CD8-positive, alpha-beta memory T cell (primary cell): Measurements from ENCODE around the gene TREM1. TPM values are rescaled to one million over a fixed set of nuclear protein-coding genes. Genes with fewer than 3 reads are reported as not detected.

Experiments
- CTCF ChIA-PET: fragments of 350-600 bp; sonication (Branson Sonifier 250); formaldehyde crosslinking; loops from one replicate; lab custom pipeline; 2021; ENCODE audit warnings: antibody characterized with exemption; lab: Charles Lee
- POLR2A ChIA-PET: fragments of 350-600 bp; sonication (Branson Sonifier 250); formaldehyde crosslinking; loops from one replicate; lab custom pipeline; 2021; ENCODE audit warnings: antibody characterized with exemption; lab: Charles Lee
- DNase-seq, 5 donors: peaks; one replicate each; pipeline versions ENCODE4 v3.0.0 to v3.0.0-alpha.2; 2020 to 2022; ENCODE audit warnings: mixed read lengths in 1 of 5
- H3K27ac ChIP-seq: one replicate; pipeline ENCODE4 v1.7.0; 2013; ENCODE audit warnings: low read depth, mild to moderate bottlenecking, low read length, moderate library complexity
- H3K27me3 ChIP-seq: 2 replicates; pipeline ENCODE4 v1.7.0; 2013; ENCODE audit warnings: low read length, mild to moderate bottlenecking; ENCODE audit not compliant: insufficient read depth, poor library complexity, severe bottlenecking
- H3K36me3 ChIP-seq: 2 replicates; pipeline ENCODE4 v1.7.0; 2013; ENCODE audit warnings: mild to moderate bottlenecking, low read length, moderate library complexity; ENCODE audit not compliant: insufficient read depth
- H3K4me1 ChIP-seq: 2 replicates; pipeline ENCODE4 v1.7.0; 2013; ENCODE audit warnings: mild to moderate bottlenecking, low read length, moderate library complexity; ENCODE audit not compliant: insufficient read depth
- H3K4me3 ChIP-seq: 2 replicates; pipeline ENCODE4 v1.7.0; 2013; ENCODE audit warnings: mild to moderate bottlenecking, low read length
- H3K9me3 ChIP-seq: 2 replicates; pipeline ENCODE4 v1.7.0; 2013; ENCODE audit warnings: mild to moderate bottlenecking, low read length
- H3K27ac Mint-ChIP-seq, 8 donors: one replicate each; pipeline ENCODE4 v1.8.0; 2020 to 2021; ENCODE audit warnings: mixed read lengths in 8 of 8, mild to moderate bottlenecking in 6 of 8, inconsistent platforms in 3 of 8, moderate library complexity in 3 of 8
- H3K27me3 Mint-ChIP-seq, 2 donors: one replicate each; pipeline ENCODE4 v1.8.0; 2020 to 2021; ENCODE audit warnings: mixed read lengths in 2 of 2, mild to moderate bottlenecking in 1 of 2, moderate library complexity in 1 of 2
- H3K36me3 Mint-ChIP-seq, 3 donors: one replicate each; pipeline ENCODE4 v1.8.0; 2020 to 2021; ENCODE audit warnings: mixed read lengths in 3 of 3, inconsistent platforms in 1 of 3, mild to moderate bottlenecking in 1 of 3
- H3K4me1 Mint-ChIP-seq, 3 donors: one replicate each; pipeline ENCODE4 v1.8.0; 2020 to 2021; ENCODE audit warnings: mixed read lengths in 3 of 3, inconsistent platforms in 1 of 3, mild to moderate bottlenecking in 1 of 3
- H3K4me3 Mint-ChIP-seq, 7 donors: one replicate each; pipeline ENCODE4 v1.8.0; 2020 to 2021; ENCODE audit warnings: mixed read lengths in 7 of 7, mild to moderate bottlenecking in 6 of 7, moderate library complexity in 4 of 7, inconsistent platforms in 2 of 7
- H3K9me3 Mint-ChIP-seq, 5 donors: one replicate each; pipeline ENCODE4 v1.8.0; 2020 to 2022; ENCODE audit warnings: mixed read lengths in 5 of 5, mild to moderate bottlenecking in 3 of 5, moderate library complexity in 2 of 5, inconsistent platforms in 1 of 5
- polyA plus RNA-seq: library from polyadenylated mRNA; unstranded; fragments of 300-500 nt; fragmentation: Illumina TruSeq; gene quantifications from one replicate; pipeline ENCODE4 v1.2.3, GENCODE V29; 2021
- total RNA-seq, 2 experiments: library from RNA; stranded (reverse); gene quantifications; one replicate each; pipeline ENCODE4 v1.2.3, GENCODE V29; 2021

TREM1 gene
- total and polyA plus RNA-seq, 3 experiments from 2014 or later = not detected

GRCh38 chr6:41237128-41237527, 49.4 kb downstream of the TREM1 start:
- ChIA-PET POLR2A (no interaction called here), CTCF (no interaction called here)
- peaks cover 9 to 46% of the 10 kb centered on the region in 2 donors for H3K27me3 Mint-ChIP-seq
- no peak for DNase-seq
- peaks cover 0 to 6% (median 5%) of the 10 kb centered on the region in 3 donors for H3K4me1 Mint-ChIP-seq
- Histone ChIP-seq H3K4me1 (no peaks in the 10 kb centered on the region), H3K4me3 (no peak overlapping the region), H3K27me3 (peaks cover 7% of the 10 kb centered on the region), H3K27ac (no peak overlapping the region), H3K36me3 (no peaks in the 10 kb centered on the region), H3K9me3 (no peaks in the 10 kb centered on the region)
- H3K4me3 Mint-ChIP-seq = no peak overlapping the region
- no peaks in the 10 kb centered on the region for H3K36me3 Mint-ChIP-seq
- H3K27ac Mint-ChIP-seq = no peak overlapping the region
- no peaks in the 10 kb centered on the region for H3K9me3 Mint-ChIP-seq

DNA sequence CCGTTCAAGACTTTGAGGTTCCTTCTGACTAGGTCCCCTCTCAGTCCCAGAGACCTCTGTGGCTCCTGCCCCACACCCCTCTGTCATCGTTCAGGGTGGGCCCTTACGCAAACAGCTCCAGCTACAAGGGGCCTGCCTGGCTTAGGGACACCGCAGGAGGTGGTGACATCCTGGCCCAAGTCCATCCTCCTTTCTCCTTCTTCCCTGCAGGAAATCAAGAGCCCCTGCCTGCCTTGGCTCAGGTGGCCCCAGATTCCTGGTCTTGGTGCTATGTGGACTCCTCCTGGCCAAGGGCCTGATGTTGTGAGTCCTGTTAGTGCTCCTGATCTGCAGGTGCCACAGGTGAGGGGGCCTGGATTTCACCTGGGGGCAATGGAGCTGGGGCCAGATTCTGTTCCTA, 50.2 kb downstream of the TREM1 start:
- H3K36me3 ChIP-seq = no peaks in the 10 kb centered on the region
- H3K9me3 ChIP-seq = no peaks in the 10 kb centered on the region
- Mint-ChIP-seq H3K4me3 (no peak overlapping the region), H3K27me3 (peaks cover 9 to 43% of the 10 kb centered on the region in 2 donors), H3K4me1 (peaks cover 0 to 11% (median 5%) of the 10 kb centered on the region in 3 donors), H3K27ac (no peak overlapping the region), H3K36me3 (peaks cover 0 to 2% (median 0%) of the 10 kb centered on the region in 3 donors), H3K9me3 (no peaks in the 10 kb centered on the region)
- no peak overlapping the region for H3K27ac ChIP-seq
- no peaks in the 10 kb centered on the region for H3K4me1 ChIP-seq
- peaks cover 7% of the 10 kb centered on the region for H3K27me3 ChIP-seq
- no peak overlapping the region for H3K4me3 ChIP-seq
- POLR2A ChIA-PET = no interaction called here
- CTCF ChIA-PET = no interaction called here
- no peak for DNase-seq

DNA sequence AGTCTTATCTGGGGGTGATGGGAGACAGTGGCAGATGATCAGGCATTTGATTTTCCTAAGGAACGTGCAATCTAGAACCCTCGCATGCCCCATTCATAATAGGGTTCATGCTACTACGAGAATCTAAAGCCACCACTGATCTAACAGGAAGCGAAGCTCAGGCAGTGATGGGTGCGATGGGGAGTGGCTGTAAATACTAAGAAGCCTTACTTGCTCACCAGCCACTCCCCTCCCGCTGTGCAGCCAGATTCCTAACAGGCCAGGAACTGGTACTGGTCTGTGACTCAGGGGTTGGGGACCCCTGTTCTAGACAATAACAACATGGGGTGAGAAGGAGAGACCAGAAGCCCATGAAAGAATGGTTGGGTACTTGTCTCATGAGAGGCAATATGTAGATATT, 53.8 kb downstream of the TREM1 start:
- Histone ChIP-seq H3K36me3 (no peaks in the 10 kb centered on the region), H3K27ac (no peak overlapping the region), H3K9me3 (no peaks in the 10 kb centered on the region), H3K4me3 (no peak overlapping the region), H3K4me1 (no peaks in the 10 kb centered on the region), H3K27me3 (no peaks in the 10 kb centered on the region)
- H3K4me3 Mint-ChIP-seq = no peak overlapping the region
- peaks cover 0 to 6% (median 0%) of the 10 kb centered on the region in 3 donors for H3K36me3 Mint-ChIP-seq
- no peaks in the 10 kb centered on the region for H3K9me3 Mint-ChIP-seq
- peaks cover 15 to 35% of the 10 kb centered on the region in 2 donors for H3K27me3 Mint-ChIP-seq
- ChIA-PET POLR2A (no interaction called here), CTCF (interaction anchor here (1.5 kb wide), 1 partner anchor 41 kb away, joined by 3 read pairs; no protein-coding TSS in a partner anchor)
- DNase-seq = no peak
- no peak overlapping the region for H3K27ac Mint-ChIP-seq
- peaks cover 0 to 11% (median 5%) of the 10 kb centered on the region in 3 donors for H3K4me1 Mint-ChIP-seq

DNA sequence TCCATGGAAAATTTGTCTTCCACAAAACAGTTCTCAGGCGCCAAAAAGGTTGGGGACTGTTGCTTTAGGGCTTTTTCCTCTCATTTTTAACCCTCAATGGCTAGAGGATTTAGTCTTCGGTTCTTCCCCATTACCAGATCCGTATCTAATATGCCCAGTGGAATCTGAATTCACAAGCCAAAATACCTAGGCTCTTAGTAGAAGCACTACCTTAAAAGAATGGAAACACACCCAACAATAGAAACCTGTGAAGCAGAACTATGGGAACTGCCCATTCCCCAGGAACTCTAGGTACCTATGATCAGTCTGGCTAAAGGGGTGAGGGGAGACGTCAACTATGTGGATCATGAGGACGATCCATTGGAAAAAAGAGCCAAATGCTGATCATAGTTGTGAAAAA, 55.2 kb downstream of the TREM1 start:
- peaks cover 0 to 6% (median 0%) of the 10 kb centered on the region in 3 donors for H3K36me3 Mint-ChIP-seq
- no peak overlapping the region for H3K27ac ChIP-seq
- no peaks in the 10 kb centered on the region for H3K9me3 Mint-ChIP-seq
- no peaks in the 10 kb centered on the region for H3K9me3 ChIP-seq
- H3K4me3 Mint-ChIP-seq = no peak overlapping the region
- H3K36me3 ChIP-seq = no peaks in the 10 kb centered on the region
- no peak for DNase-seq
- peak overlapping the region in 1 of 8 donors; percentile 4 for H3K27ac Mint-ChIP-seq
- peaks cover 0 to 11% (median 5%) of the 10 kb centered on the region in 3 donors for H3K4me1 Mint-ChIP-seq
- peaks cover 10 to 37% of the 10 kb centered on the region in 2 donors for H3K27me3 Mint-ChIP-seq
- POLR2A ChIA-PET = no interaction called here
- no peaks in the 10 kb centered on the region for H3K4me1 ChIP-seq
- H3K27me3 ChIP-seq = no peaks in the 10 kb centered on the region
- CTCF ChIA-PET = no interaction called here
- no peak overlapping the region for H3K4me3 ChIP-seq

GRCh38 chr6:41229721-41230120, 56.8 kb downstream of the TREM1 start:
- Histone ChIP-seq H3K9me3 (no peaks in the 10 kb centered on the region), H3K27me3 (no peaks in the 10 kb centered on the region), H3K4me3 (no peak overlapping the region), H3K4me1 (no peaks in the 10 kb centered on the region), H3K36me3 (no peaks in the 10 kb centered on the region), H3K27ac (no peak overlapping the region)
- CTCF ChIA-PET = no interaction called here
- no peak for DNase-seq
- H3K27ac Mint-ChIP-seq = peak overlapping the region in 1 of 8 donors; percentile 8
- peaks cover 16 to 38% of the 10 kb centered on the region in 2 donors for H3K27me3 Mint-ChIP-seq
- no peaks in the 10 kb centered on the region for H3K9me3 Mint-ChIP-seq
- peaks cover 0 to 11% (median 0%) of the 10 kb centered on the region in 3 donors for H3K4me1 Mint-ChIP-seq
- POLR2A ChIA-PET = no interaction called here
- no peak overlapping the region for H3K4me3 Mint-ChIP-seq
- H3K36me3 Mint-ChIP-seq = peaks cover 0 to 6% (median 0%) of the 10 kb centered on the region in 3 donors

DNA sequence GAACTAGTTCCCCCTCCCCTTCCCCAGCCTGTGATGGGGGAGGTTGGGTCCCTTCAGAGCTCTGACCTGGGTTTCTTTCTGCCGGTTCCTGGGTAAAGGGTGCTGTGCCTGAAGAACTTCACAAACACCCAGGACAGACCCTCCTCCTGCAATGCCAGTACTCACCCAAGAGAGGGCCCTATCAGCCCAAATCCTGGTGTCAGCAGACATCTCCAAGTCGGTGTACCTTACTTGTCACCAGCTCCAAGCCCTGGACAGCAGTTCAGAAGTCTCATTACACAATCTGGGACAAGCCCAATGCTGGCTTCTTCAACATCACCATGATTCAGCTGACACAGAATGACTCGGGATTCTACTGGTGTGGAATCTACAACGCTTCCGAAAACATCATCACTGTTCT, 57.9 kb downstream of the TREM1 start:
- Histone ChIP-seq H3K4me3 (no peak overlapping the region), H3K4me1 (no peaks in the 10 kb centered on the region), H3K27ac (no peak overlapping the region), H3K36me3 (no peaks in the 10 kb centered on the region), H3K9me3 (no peaks in the 10 kb centered on the region), H3K27me3 (no peaks in the 10 kb centered on the region)
- peaks cover 0 to 11% (median 0%) of the 10 kb centered on the region in 3 donors for H3K4me1 Mint-ChIP-seq
- H3K27ac Mint-ChIP-seq = no peak overlapping the region
- POLR2A ChIA-PET = no interaction called here
- no peaks in the 10 kb centered on the region for H3K9me3 Mint-ChIP-seq
- H3K36me3 Mint-ChIP-seq = peaks cover 0 to 6% (median 5%) of the 10 kb centered on the region in 3 donors
- CTCF ChIA-PET = no interaction called here
- H3K27me3 Mint-ChIP-seq = peaks cover 16 to 47% of the 10 kb centered on the region in 2 donors
- no peak overlapping the region for H3K4me3 Mint-ChIP-seq
- DNase-seq = no peak

DNA sequence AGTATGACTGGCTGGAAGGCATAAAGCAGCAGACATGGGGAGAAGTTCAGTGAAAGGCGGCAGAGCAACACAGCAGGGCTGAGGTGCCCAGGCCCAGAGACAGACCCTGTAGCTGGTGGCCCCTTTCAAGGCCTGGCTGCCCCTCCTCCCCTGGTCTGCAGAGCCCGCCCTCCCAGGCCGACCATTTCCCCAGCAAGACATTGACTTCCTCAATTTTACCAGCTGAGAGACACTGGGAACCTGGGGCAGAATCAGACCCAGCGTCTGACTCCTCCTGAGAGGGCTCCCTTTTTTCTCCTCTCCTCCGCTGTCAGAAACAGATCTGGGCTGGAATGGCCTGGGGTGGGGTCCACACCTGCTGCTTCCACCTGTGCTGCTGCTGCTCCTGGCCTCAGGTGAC, 58.4 kb downstream of the TREM1 start, which contains the start of gene TREML4:
TSS of gene TREML4 (plus strand) at position 254 of the 400 bp plus-strand sequence. CDS start at position 333, 79 bp downstream.
- Mint-ChIP-seq H3K36me3 (peaks cover 0 to 6% (median 5%) of the 10 kb centered on the region in 3 donors), H3K27ac (peak within 1 kb of the TSS in 2 of 8 donors; percentile 15 to 39), H3K9me3 (no peaks in the 10 kb centered on the region), H3K4me1 (peaks cover 0 to 11% (median 0%) of the 10 kb centered on the region in 3 donors), H3K4me3 (no peak within 1 kb of the TSS), H3K27me3 (peaks cover 17 to 47% of the 10 kb centered on the region in 2 donors)
- no peak within 1 kb of the TSS for H3K27ac ChIP-seq
- H3K36me3 ChIP-seq = no peaks in the 10 kb centered on the region
- H3K9me3 ChIP-seq = no peaks in the 10 kb centered on the region
- no peaks in the 10 kb centered on the region for H3K27me3 ChIP-seq
- no peak for DNase-seq
- CTCF ChIA-PET = no interaction called here
- H3K4me3 ChIP-seq = no peak within 1 kb of the TSS
- H3K4me1 ChIP-seq = no peaks in the 10 kb centered on the region
- POLR2A ChIA-PET = no interaction called here

- ChIA-PET CTCF (no interaction called here), POLR2A (no interaction called here)
- H3K4me1 Mint-ChIP-seq = peaks cover 0 to 2% (median 0%) of the 10 kb centered on the region in 3 donors
- no peak overlapping the region for H3K4me3 Mint-ChIP-seq
- Histone ChIP-seq H3K9me3 (no peaks in the 10 kb centered on the region), H3K36me3 (no peaks in the 10 kb centered on the region), H3K27ac (no peak overlapping the region), H3K27me3 (no peaks in the 10 kb centered on the region), H3K4me3 (no peak overlapping the region), H3K4me1 (no peaks in the 10 kb centered on the region)
- H3K27ac Mint-ChIP-seq = no peak overlapping the region
- peaks cover 19 to 43% of the 10 kb centered on the region in 2 donors for H3K27me3 Mint-ChIP-seq
- H3K36me3 Mint-ChIP-seq = peaks cover 0 to 6% (median 5%) of the 10 kb centered on the region in 3 donors
- no peaks in the 10 kb centered on the region for H3K9me3 Mint-ChIP-seq
- no peak for DNase-seq
Measured at GRCh38 chr6:41226752-41227151, 59.7 kb downstream of the TREM1 start.
